Prostate gland (tissue), 2 donors: ENCODE data around the gene RASGRF2. TPM values are rescaled to one million over a fixed set of nuclear protein-coding genes. Genes with fewer than 3 reads are reported as not detected.

ENCODE experiments used
- DNase-seq: peaks from one replicate; pipeline ENCODE4 v3.0.0-alpha.2; 2019; ENCODE audit warnings: low spot score
- H3K27ac ChIP-seq, 2 donors: fragments of 200-600 bp; sonication (generic); 2 replicates each; pipeline ENCODE4 v1.5.1; 2017 to 2019
- H3K27me3 ChIP-seq: fragments of 200-600 bp; sonication (generic); replicated peaks from 2 replicates; pipeline ENCODE4 v1.5.1; 2019; ENCODE audit not compliant: insufficient read depth
- H3K36me3 ChIP-seq, 2 donors: fragments of 200-600 bp; sonication (generic); 1 replicate in 1 of 2; 2 replicates in 1 of 2; pipeline versions ENCODE4 v1.5.1 to v1.8.1; 2017 to 2019
- H3K4me1 ChIP-seq: fragments of 200-600 bp; sonication (generic); replicated peaks from 2 replicates; pipeline ENCODE4 v1.5.1; 2019
- H3K4me3 ChIP-seq, 2 donors: fragments of 200-600 bp; sonication (generic); 2 replicates each; pipeline ENCODE4 v1.5.1; 2017 to 2019
- H3K9me3 ChIP-seq: fragments of 200-600 bp; sonication (generic); 2 replicates; pipeline ENCODE4 v1.5.1; 2017
- POLR2A ChIP-seq: fragments of 450-650 bp; IDR thresholded peaks from one replicate; pipeline ENCODE4 v1.6.1; 2016; ENCODE audit warnings: antibody characterized with exemption, mild to moderate bottlenecking
- POLR2AphosphoS5 ChIP-seq: sonication (generic); formaldehyde crosslinking; IDR thresholded peaks from one replicate; pipeline ENCODE4 v1.6.1; 2017; ENCODE audit warnings: antibody characterized with exemption
- WGBS: methylation state at CpG from one replicate; pipeline ENCODE4 v1.1.5; 2018; 5-methylcytosine and 5-hydroxymethylcytosine counted together
- intact Hi-C: fragments of 100-400 bp; cut with DNase I; formaldehyde crosslinking; loops from one replicate; pipeline ENCODE4 v1.14.2; 2022
- total RNA-seq, 2 donors: library from RNA; depleted of rRNA; stranded (reverse); fragments of >200 nt; gene quantifications; one replicate each; pipeline ENCODE4 v1.1.0, GENCODE V29; 2016
- TF ChIP-seq, protein P1 (sequence below), 4 experiments: fragments of 200-600 bp in 2 of 4; fragments of 450-650 bp in 2 of 4; sonication (generic) in 2 of 4; IDR thresholded peaks; 1 replicate in 3 of 4; 2 replicates in 1 of 4; pipeline ENCODE4 v1.5.1; 2016 to 2019; ENCODE audit warnings: antibody characterized with exemption in 4 of 4, mild to moderate bottlenecking in 2 of 4, moderate library complexity in 2 of 4

Gene RASGRF2
- total RNA-seq, 2 donors from 2014 or later, result 3.0 to 7.6 TPM

DNA sequence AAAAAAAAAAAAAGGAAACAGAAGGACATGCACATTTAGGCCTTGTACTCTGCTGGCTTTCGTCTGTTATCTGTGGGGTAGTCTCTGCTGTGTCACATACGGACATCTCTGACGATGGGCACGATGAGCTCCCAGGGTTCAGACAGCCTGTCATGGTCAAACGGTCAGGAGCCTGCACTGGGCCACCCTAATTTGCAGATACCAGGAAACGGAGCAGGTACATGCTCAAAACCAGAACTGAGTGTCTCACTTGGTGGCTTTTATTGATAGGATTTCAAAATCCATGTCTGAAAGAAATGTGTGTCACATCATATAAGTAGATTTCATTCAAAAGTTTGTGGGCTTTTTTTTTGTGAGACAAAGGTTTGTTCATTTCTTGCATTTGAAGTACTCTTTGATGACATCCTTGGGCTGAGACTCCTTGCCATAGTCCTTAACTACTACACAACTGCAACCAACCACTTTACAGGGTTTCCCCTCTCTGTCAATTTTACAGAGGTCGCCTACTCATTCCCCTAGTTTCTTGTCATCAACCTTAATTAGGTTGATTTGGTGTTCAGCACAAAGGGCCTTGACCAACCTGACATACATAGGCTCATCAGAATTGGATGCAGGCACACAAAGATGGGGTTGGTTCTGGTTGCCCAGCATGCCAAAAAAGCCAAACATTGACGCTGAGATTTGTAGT, 281.9 kb downstream of the RASGRF2 start:
- no peak overlapping the region for H3K27ac ChIP-seq
- 80% methylated on average over 8 of the region's 8 CpGs for WGBS
- H3K4me1 ChIP-seq, result no peaks in the 10 kb centered on the region
- no peaks in the 10 kb centered on the region for H3K27me3 ChIP-seq
- TF ChIP-seq POLR2AphosphoS5 (no peak), POLR2A (no peak)
- TF ChIP-seq, protein P1, sequence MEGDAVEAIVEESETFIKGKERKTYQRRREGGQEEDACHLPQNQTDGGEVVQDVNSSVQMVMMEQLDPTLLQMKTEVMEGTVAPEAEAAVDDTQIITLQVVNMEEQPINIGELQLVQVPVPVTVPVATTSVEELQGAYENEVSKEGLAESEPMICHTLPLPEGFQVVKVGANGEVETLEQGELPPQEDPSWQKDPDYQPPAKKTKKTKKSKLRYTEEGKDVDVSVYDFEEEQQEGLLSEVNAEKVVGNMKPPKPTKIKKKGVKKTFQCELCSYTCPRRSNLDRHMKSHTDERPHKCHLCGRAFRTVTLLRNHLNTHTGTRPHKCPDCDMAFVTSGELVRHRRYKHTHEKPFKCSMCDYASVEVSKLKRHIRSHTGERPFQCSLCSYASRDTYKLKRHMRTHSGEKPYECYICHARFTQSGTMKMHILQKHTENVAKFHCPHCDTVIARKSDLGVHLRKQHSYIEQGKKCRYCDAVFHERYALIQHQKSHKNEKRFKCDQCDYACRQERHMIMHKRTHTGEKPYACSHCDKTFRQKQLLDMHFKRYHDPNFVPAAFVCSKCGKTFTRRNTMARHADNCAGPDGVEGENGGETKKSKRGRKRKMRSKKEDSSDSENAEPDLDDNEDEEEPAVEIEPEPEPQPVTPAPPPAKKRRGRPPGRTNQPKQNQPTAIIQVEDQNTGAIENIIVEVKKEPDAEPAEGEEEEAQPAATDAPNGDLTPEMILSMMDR (IDR thresholded peaks at IDR 0.05), result no peak
- DNase-seq, result no peak
- no peaks in the 10 kb centered on the region for H3K9me3 ChIP-seq
- intact Hi-C loops, result no loop called here
- no peak overlapping the region for H3K4me3 ChIP-seq
- no peaks in the 10 kb centered on the region for H3K36me3 ChIP-seq

DNA sequence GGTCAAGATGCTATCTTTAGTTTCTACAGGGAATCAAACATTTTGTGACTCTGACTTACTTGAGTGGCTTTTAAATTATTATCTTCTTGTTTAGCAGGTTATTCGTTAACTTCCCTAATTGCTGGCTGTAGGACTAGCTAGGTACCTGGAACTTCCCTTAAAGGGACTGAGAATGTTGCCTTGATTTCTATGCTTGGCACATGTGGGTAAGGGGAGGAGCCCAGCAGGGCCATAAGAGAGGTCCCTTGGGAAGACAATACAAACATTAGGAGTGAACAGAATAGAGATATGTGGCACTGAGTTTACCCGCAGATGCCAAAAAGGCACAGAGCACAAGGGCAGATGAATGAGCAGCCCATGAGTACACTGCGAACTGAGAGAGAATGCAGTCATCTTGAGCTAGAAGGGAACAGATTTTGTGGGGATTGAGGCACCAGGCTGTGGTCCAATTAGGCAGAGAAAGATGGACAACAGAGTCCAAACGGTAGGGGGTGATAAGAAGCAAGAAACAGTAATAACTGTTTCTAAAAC, 282.8 kb downstream of the RASGRF2 start:
- no peak overlapping the region for H3K4me3 ChIP-seq
- WGBS, result 69% methylated on average over 4 of the region's 4 CpGs
- H3K4me1 ChIP-seq, result no peaks in the 10 kb centered on the region
- H3K27ac ChIP-seq, result no peak overlapping the region
- H3K27me3 ChIP-seq, result no peaks in the 10 kb centered on the region
- no peaks in the 10 kb centered on the region for H3K9me3 ChIP-seq
- TF ChIP-seq, protein P1 (IDR thresholded peaks at IDR 0.05), result no peak
- no peak for TF ChIP-seq POLR2AphosphoS5
- no peak for DNase-seq
- intact Hi-C loops, result no loop called here
- H3K36me3 ChIP-seq, result no peaks in the 10 kb centered on the region

- TF ChIP-seq, protein P1 (IDR thresholded peaks at IDR 0.05), result no peak
- Histone ChIP-seq H3K27me3 (no peaks in the 10 kb centered on the region), H3K36me3 (no peaks in the 10 kb centered on the region), H3K4me3 (no peak overlapping the region), H3K9me3 (no peaks in the 10 kb centered on the region), H3K4me1 (no peaks in the 10 kb centered on the region), H3K27ac (no peak overlapping the region)
- DNase-seq, result no peak
- intact Hi-C loops, result loop anchor here (2.0 kb wide), 1 partner anchor 14 kb away; no protein-coding TSS in a partner anchor
- 89% methylated on average over 4 of the region's 4 CpGs for WGBS
Observed at GRCh38 chr5:81244451-81244850, 284.3 kb downstream of the RASGRF2 start.

DNA sequence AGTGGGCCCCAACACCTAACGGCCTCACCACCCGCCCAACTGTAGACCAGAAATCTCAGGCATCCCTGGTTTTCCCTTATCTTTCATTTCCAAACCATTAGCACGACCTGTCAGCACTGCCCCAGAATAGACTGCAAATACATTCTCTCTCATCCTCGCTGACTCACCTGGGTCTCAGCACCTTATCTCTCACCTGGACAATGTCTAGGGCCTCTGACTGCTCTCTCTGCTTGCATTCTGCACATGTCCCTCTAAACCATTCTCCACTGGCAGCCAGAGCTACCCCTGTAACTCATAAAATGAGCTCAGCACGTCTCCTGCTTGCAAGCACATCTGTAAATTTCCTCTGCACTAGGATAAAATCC, 285.7 kb downstream of the RASGRF2 start:
- H3K27ac ChIP-seq, result no peak overlapping the region
- WGBS, result 72% methylated on average over 5 of the region's 5 CpGs
- no peaks in the 10 kb centered on the region for H3K4me1 ChIP-seq
- no peaks in the 10 kb centered on the region for H3K9me3 ChIP-seq
- H3K36me3 ChIP-seq, result no peaks in the 10 kb centered on the region
- no peak overlapping the region for H3K4me3 ChIP-seq
- DNase-seq, result no peak
- no peaks in the 10 kb centered on the region for H3K27me3 ChIP-seq
- TF ChIP-seq POLR2AphosphoS5, result no peak
- TF ChIP-seq POLR2A, result no peak
- TF ChIP-seq, protein P1 (IDR thresholded peaks at IDR 0.05), result no peak
- intact Hi-C loops, result loop anchor here (2.0 kb wide), 1 partner anchor 15 kb away; no protein-coding TSS in a partner anchor

DNA sequence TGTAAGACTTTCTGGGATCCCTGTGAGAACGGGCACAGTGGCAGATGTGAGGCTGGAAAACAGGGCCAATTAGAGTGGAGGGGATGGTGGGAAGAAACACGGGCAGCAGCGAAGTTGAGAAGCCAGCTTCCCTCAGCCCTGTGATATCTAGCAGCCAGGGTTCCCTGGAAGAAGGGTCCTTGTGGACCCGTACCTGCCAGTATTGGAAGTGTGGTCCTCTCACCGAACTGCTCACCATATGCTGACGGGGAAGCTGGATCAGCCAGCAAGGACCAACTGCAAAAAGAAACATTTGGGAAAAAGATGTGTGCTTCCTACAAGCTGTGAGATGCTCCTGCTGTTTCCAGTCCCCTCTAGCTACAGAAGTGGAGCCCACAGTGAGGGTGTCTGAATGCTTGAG, 286.5 kb downstream of the RASGRF2 start:
- TF ChIP-seq POLR2A (no peak), POLR2AphosphoS5 (no peak)
- TF ChIP-seq, protein P1 (IDR thresholded peaks at IDR 0.05), result no peak
- DNase-seq, result no peak
- peak overlapping the region in 1 of 2 donors; percentile 2 for H3K27ac ChIP-seq
- no peaks in the 10 kb centered on the region for H3K27me3 ChIP-seq
- H3K9me3 ChIP-seq, result no peaks in the 10 kb centered on the region
- no peak overlapping the region for H3K4me3 ChIP-seq
- intact Hi-C loops, result no loop called here
- no peaks in the 10 kb centered on the region for H3K36me3 ChIP-seq
- WGBS, result 90% methylated on average over 6 of the region's 6 CpGs
- no peaks in the 10 kb centered on the region for H3K4me1 ChIP-seq
